Suprapubic skin (tissue), 3 donors: ENCODE measurements around the gene RPRD1B.

Source experiments
- POLR2AphosphoS5 ChIP-seq, 3 donors: sonication (generic); formaldehyde crosslinking; IDR thresholded peaks; one replicate each; pipeline ENCODE4 v1.6.1; 2017; ENCODE audit warnings: antibody characterized with exemption in 3 of 3
- TF ChIP-seq, protein P1 (sequence below), 2 donors: fragments of 200-600 bp in 1 of 2; fragments of 450-650 bp in 1 of 2; sonication (generic) in 1 of 2; IDR thresholded peaks; one replicate each; pipeline ENCODE4 v1.5.1; 2016 to 2019; ENCODE audit warnings: antibody characterized with exemption in 2 of 2, mild to moderate bottlenecking in 1 of 2, moderate library complexity in 1 of 2

DNA sequence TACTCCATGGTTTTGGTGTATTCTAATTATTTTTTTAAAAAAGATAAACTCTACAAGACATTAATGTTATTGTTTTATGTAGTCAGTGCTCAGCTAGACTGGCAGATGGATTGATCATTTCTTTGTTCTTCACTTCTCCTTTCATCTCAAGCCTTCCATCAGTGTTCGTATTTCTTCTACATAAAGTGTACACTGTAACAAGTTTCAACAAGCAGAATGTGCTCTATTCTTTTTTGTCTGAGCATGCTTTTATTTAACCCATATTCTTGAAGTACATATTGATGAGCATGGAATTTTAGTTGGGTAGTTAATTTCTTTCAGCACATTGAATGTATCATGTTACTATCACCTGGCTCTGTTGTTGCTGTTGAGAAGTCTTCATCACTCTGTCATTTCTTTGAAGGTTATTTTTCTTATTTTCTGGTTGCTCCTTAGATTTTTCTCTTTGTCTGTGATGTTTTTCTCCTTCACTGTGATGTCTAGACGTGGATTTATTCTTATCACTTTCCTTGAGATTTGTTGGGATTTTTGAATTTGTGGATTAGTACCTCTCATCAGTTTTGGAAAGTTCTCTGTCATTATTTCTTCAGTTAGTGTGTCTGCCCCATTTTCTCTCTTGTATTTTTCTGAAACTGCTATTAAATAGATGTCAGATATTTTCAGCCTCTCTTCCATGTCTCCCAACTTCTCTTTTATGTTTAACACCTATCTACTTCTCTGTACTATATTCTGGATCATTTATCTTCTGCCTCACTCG lies 83.0 kb downstream of the RPRD1B start:
- TF ChIP-seq, protein P1, sequence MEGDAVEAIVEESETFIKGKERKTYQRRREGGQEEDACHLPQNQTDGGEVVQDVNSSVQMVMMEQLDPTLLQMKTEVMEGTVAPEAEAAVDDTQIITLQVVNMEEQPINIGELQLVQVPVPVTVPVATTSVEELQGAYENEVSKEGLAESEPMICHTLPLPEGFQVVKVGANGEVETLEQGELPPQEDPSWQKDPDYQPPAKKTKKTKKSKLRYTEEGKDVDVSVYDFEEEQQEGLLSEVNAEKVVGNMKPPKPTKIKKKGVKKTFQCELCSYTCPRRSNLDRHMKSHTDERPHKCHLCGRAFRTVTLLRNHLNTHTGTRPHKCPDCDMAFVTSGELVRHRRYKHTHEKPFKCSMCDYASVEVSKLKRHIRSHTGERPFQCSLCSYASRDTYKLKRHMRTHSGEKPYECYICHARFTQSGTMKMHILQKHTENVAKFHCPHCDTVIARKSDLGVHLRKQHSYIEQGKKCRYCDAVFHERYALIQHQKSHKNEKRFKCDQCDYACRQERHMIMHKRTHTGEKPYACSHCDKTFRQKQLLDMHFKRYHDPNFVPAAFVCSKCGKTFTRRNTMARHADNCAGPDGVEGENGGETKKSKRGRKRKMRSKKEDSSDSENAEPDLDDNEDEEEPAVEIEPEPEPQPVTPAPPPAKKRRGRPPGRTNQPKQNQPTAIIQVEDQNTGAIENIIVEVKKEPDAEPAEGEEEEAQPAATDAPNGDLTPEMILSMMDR (IDR thresholded peaks at IDR 0.05) = no peak
- TF ChIP-seq POLR2AphosphoS5 (IDR thresholded peaks at IDR 0.05) = no peak
